Caco-2 (cell line): ENCODE measurements around the gene CR1. TPM values are rescaled to one million over a fixed set of nuclear protein-coding genes. Genes with fewer than 3 reads are reported as not detected.

ENCODE experiments used
- BruUV-seq: library from RNA; stranded (reverse); fragments of 400-500 nt; replicated peaks from 2 replicates; lab custom pipeline; 2021; lab: Mats Ljungman, UMichigan
- CTCF ChIA-PET: fragments of 300-600 bp; sonication (Branson Sonifier 250); formaldehyde crosslinking; loops from one replicate; lab custom pipeline; 2022; ENCODE audit warnings: antibody characterized with exemption; lab: Charles Lee
- POLR2A ChIA-PET: fragments of 300-600 bp; sonication (Branson Sonifier 250); formaldehyde crosslinking; loops from one replicate; lab custom pipeline; 2022; ENCODE audit warnings: antibody characterized with exemption; lab: Charles Lee
- DNase-seq, 2 experiments: peaks; one replicate each; pipeline versions ENCODE4 v3.0.0 to v3.0.0-alpha.2; 2020 to 2022
- H3K27me3 ChIP-seq: replicated peaks from 2 replicates; pipeline ENCODE4 v1.6.0; 2011; ENCODE audit warnings: low read length; ENCODE audit not compliant: control insufficient read depth, insufficient read depth
- H3K36me3 ChIP-seq: 2 replicates; pipeline ENCODE4 v1.5.1; 2011; ENCODE audit warnings: low read length; ENCODE audit not compliant: control insufficient read depth, insufficient read depth
- H3K4me1 ChIP-seq: fragments of 250-450 bp; sonication (Bioruptor Pico); 2 replicates; pipeline ENCODE4 v1.5.1; 2020; ENCODE audit warnings: mild to moderate bottlenecking
- H3K4me3 ChIP-seq: 2 replicates; pipeline ENCODE4 v1.5.1; 2011; ENCODE audit warnings: low read depth, mild to moderate bottlenecking, control low read depth, low read length
- H3K9me3 ChIP-seq: fragments of 250-450 bp; sonication (Bioruptor Pico); 2 replicates; pipeline ENCODE4 v1.5.1; 2020; ENCODE audit warnings: mild to moderate bottlenecking, moderate library complexity
- H3K27ac Mint-ChIP-seq: one replicate; pipeline ENCODE4 v1.8.0; 2022; ENCODE audit warnings: mixed read lengths; ENCODE audit not compliant: unreplicated experiment
- H3K27me3 Mint-ChIP-seq: one replicate; pipeline ENCODE4 v1.8.0; 2022; ENCODE audit warnings: mixed read lengths; ENCODE audit not compliant: insufficient read depth, unreplicated experiment
- H3K36me3 Mint-ChIP-seq: one replicate; pipeline ENCODE4 v1.8.0; 2022; ENCODE audit warnings: mild to moderate bottlenecking, mixed read lengths; ENCODE audit not compliant: insufficient read depth, unreplicated experiment
- H3K4me1 Mint-ChIP-seq: one replicate; pipeline ENCODE4 v1.8.0; 2022; ENCODE audit warnings: low read depth, mixed read lengths; ENCODE audit not compliant: unreplicated experiment
- H3K4me3 Mint-ChIP-seq: one replicate; pipeline ENCODE4 v1.8.0; 2022; ENCODE audit warnings: mild to moderate bottlenecking, moderate library complexity, mixed read lengths; ENCODE audit not compliant: unreplicated experiment
- H3K9me3 Mint-ChIP-seq: one replicate; pipeline ENCODE4 v1.8.0; 2022; ENCODE audit warnings: mixed read lengths; ENCODE audit not compliant: unreplicated experiment
- intact Hi-C: fragments of 100-400 bp; cut with micrococcal nuclease; formaldehyde crosslinking; loops from one replicate; pipeline ENCODE4 v1.10.0; 2022; ENCODE audit not compliant: unreplicated experiment
- total RNA-seq: library from RNA; stranded (reverse); gene quantifications from 2 replicates; pipeline ENCODE4 v1.2.3, GENCODE V29; 2022
- TF ChIP-seq, protein P1 (sequence below), 2 experiments: fragments of 200-600 bp in 1 of 2; IDR thresholded peaks; 1 replicate in 1 of 2; 2 replicates in 1 of 2; pipeline versions ENCODE4 v1.5.1 to v1.8.0; 2011 to 2022; ENCODE audit warnings: antibody characterized with exemption in 1 of 2, control low read depth in 1 of 2, inconsistent platforms in 1 of 2, low read depth in 1 of 2, low read length in 1 of 2, mild to moderate bottlenecking in 1 of 2, moderate library complexity in 1 of 2; ENCODE audit not compliant: insufficient read depth in 1 of 2, severe bottlenecking in 1 of 2, unreplicated experiment in 1 of 2

The CR1 gene
- total RNA-seq, 1 experiment from 2014 or later, result not detected

DNA sequence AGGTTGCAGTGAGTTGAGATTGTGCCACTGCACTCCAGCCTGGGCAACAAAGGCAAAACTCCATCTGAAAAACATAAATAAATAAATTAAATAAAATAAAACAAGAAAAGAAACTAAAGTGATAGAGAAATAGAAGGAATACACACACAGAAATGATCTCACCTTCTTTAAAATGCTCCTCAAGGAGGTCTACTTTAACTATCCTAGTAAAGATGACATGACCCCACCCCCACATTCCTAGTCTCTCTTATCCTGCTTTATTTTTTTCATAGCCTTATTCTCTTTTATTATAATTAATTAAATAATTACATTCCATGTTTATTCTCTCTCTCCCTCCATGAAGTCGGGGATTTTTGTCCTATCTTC lies 131.0 kb downstream of the CR1 start:
- Mint-ChIP-seq H3K27me3 (peaks cover 19% of the 10 kb centered on the region), H3K36me3 (no peaks in the 10 kb centered on the region), H3K4me3 (no peak overlapping the region), H3K9me3 (peaks cover 7% of the 10 kb centered on the region), H3K27ac (no peak overlapping the region), H3K4me1 (peaks cover 6% of the 10 kb centered on the region)
- no peaks in the 10 kb centered on the region for H3K36me3 ChIP-seq
- H3K4me3 ChIP-seq, result no peak overlapping the region
- DNase-seq, result no peak
- TF ChIP-seq, protein P1, sequence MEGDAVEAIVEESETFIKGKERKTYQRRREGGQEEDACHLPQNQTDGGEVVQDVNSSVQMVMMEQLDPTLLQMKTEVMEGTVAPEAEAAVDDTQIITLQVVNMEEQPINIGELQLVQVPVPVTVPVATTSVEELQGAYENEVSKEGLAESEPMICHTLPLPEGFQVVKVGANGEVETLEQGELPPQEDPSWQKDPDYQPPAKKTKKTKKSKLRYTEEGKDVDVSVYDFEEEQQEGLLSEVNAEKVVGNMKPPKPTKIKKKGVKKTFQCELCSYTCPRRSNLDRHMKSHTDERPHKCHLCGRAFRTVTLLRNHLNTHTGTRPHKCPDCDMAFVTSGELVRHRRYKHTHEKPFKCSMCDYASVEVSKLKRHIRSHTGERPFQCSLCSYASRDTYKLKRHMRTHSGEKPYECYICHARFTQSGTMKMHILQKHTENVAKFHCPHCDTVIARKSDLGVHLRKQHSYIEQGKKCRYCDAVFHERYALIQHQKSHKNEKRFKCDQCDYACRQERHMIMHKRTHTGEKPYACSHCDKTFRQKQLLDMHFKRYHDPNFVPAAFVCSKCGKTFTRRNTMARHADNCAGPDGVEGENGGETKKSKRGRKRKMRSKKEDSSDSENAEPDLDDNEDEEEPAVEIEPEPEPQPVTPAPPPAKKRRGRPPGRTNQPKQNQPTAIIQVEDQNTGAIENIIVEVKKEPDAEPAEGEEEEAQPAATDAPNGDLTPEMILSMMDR (IDR thresholded peaks at IDR 0.05; ENCODE audit: insufficient read depth in 1 of 2, low read depth in 1 of 2, low read length in 1 of 2, severe bottlenecking in 1 of 2, unreplicated experiment in 1 of 2), result no peak
- intact Hi-C loops, result no loop called here
- H3K27me3 ChIP-seq, result no peaks in the 10 kb centered on the region
- BruUV-seq, result no TSS peak
- no peaks in the 10 kb centered on the region for H3K4me1 ChIP-seq
- POLR2A ChIA-PET, result no interaction called here
- CTCF ChIA-PET, result no interaction called here
- no peaks in the 10 kb centered on the region for H3K9me3 ChIP-seq

DNA sequence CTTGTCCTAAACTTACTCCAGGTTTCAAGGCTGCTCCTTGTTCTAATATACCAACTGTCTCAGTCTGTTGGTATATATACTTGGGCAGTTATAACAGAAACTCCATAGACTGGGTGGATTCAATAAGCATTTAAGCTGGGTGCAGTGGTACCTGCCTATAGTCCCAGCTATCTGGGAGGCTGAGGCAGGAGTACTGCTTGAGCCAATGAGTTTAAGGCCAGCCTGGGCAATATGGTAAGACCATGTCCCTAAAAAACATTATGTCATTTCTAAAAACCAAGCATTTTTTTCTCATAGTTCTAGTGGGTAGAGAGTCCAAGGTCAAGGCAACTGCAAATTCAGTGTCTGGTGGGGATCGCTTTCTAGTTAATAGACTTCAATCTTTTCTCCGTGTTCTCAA lies 131.5 kb downstream of the CR1 start:
- peaks cover 7% of the 10 kb centered on the region for H3K9me3 Mint-ChIP-seq

DNA sequence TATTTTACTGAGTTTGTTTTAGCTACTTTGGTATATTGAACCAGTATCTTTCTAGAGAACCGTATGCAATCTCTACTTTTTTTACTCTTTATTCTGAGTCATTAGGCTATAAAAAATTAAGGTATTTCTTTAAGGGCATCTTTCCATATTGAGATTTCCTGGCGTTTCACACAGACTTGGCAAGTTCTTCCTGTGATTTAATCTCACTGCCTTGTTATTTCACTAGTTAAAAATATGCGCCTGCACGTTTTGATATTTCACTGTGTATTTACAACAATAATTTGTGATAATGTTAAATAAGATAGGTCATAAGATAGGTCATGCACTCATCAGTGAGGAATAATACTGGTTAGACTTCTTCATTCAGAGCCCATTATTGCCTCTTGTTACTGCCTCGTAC lies 132.8 kb downstream of the CR1 start:
- ChIA-PET CTCF (no interaction called here), POLR2A (no interaction called here)
- peaks cover 7% of the 10 kb centered on the region for H3K9me3 Mint-ChIP-seq
- TF ChIP-seq, protein P1 (IDR thresholded peaks at IDR 0.05; ENCODE audit: insufficient read depth in 1 of 2, low read depth in 1 of 2, low read length in 1 of 2, severe bottlenecking in 1 of 2, unreplicated experiment in 1 of 2), result no peak
- DNase-seq, result no peak
- no TSS peak for BruUV-seq
- H3K27ac Mint-ChIP-seq, result no peak overlapping the region
- Histone ChIP-seq H3K4me1 (no peaks in the 10 kb centered on the region), H3K4me3 (no peak overlapping the region), H3K36me3 (no peaks in the 10 kb centered on the region), H3K9me3 (no peaks in the 10 kb centered on the region), H3K27me3 (no peaks in the 10 kb centered on the region)
- peaks cover 19% of the 10 kb centered on the region for H3K27me3 Mint-ChIP-seq
- H3K4me3 Mint-ChIP-seq, result no peak overlapping the region
- intact Hi-C loops, result no loop called here
- no peaks in the 10 kb centered on the region for H3K36me3 Mint-ChIP-seq
- H3K4me1 Mint-ChIP-seq, result peaks cover 6% of the 10 kb centered on the region

More for the DNA sequence above, 131.5 kb downstream of the CR1 start:
- CTCF ChIA-PET, result no interaction called here
- Mint-ChIP-seq H3K27me3 (peaks cover 19% of the 10 kb centered on the region), H3K4me3 (no peak overlapping the region), H3K36me3 (no peaks in the 10 kb centered on the region), H3K4me1 (peaks cover 6% of the 10 kb centered on the region), H3K27ac (no peak overlapping the region)
- Histone ChIP-seq H3K27me3 (no peaks in the 10 kb centered on the region), H3K4me3 (no peak overlapping the region), H3K4me1 (no peaks in the 10 kb centered on the region), H3K9me3 (no peaks in the 10 kb centered on the region), H3K36me3 (no peaks in the 10 kb centered on the region)
- POLR2A ChIA-PET, result no interaction called here
- intact Hi-C loops, result no loop called here
- TF ChIP-seq, protein P1 (IDR thresholded peaks at IDR 0.05; ENCODE audit: insufficient read depth in 1 of 2, low read depth in 1 of 2, low read length in 1 of 2, severe bottlenecking in 1 of 2, unreplicated experiment in 1 of 2), result no peak
- no peak for DNase-seq
- BruUV-seq, result no TSS peak
